ENCODE data around the gene LRP11.
"Not testable (repeated sequence)": the region's sequence is repeated elsewhere in the genome, so short reads cannot be mapped to it uniquely, and the experiment has no call there.

The LRP11 gene

GRCh38 chr6:149869275-149869892 is 5.2 kb upstream of the LRP11 start:
- no peak for DNase-seq (ENCODE audit: low read depth in 2 of 2)

GRCh38 chr6:149867876-149868640 is 3.9 kb upstream of the LRP11 start:
- no peak for DNase-seq (ENCODE audit: low read depth in 2 of 2)

GRCh38 chr6:149864578-149865535 is 698 bp upstream of the LRP11 start:
- DNase-seq (ENCODE audit: low read depth in 2 of 2) = no peak

- no peak for DNase-seq (ENCODE audit: low read depth in 2 of 2)
These were observed 1.0 kb downstream of the LRP11 start for GRCh38 chr6:149862922-149863697.

GRCh38 chr6:149862424-149862738 is 1.8 kb downstream of the LRP11 start:
- not testable (repeated sequence) for DNase-seq (ENCODE audit: low read depth in 2 of 2)

- DNase-seq (ENCODE audit: low read depth in 2 of 2) = no peak
These were observed 2.3 kb downstream of the LRP11 start for GRCh38 chr6:149861603-149862423.

- no peak for DNase-seq (ENCODE audit: low read depth in 2 of 2)
These were observed 3.1 kb downstream of the LRP11 start for GRCh38 chr6:149860834-149861602.

GRCh38 chr6:149860513-149860833 is 3.7 kb downstream of the LRP11 start:
- no peak for DNase-seq (ENCODE audit: low read depth in 2 of 2)

GRCh38 chr6:149859938-149860337 is 4.2 kb downstream of the LRP11 start:
- no peak for DNase-seq (ENCODE audit: low read depth in 2 of 2)

- no peak for DNase-seq (ENCODE audit: low read depth in 2 of 2)
These were observed 4.8 kb downstream of the LRP11 start for GRCh38 chr6:149859368-149859767.

- DNase-seq (ENCODE audit: low read depth in 2 of 2) = no peak
These were observed 6.6 kb downstream of the LRP11 start for GRCh38 chr6:149857541-149857940.

GRCh38 chr6:149856256-149856994 is 7.7 kb downstream of the LRP11 start:
- DNase-seq (ENCODE audit: low read depth in 2 of 2) = no peak

- no peak for DNase-seq (ENCODE audit: low read depth in 2 of 2)
These were observed 8.4 kb downstream of the LRP11 start for GRCh38 chr6:149855741-149856140.

GRCh38 chr6:149855040-149855654 is 9.0 kb downstream of the LRP11 start:
- no peak for DNase-seq (ENCODE audit: low read depth in 2 of 2)

GRCh38 chr6:149854532-149854931 is 9.6 kb downstream of the LRP11 start:
- DNase-seq (ENCODE audit: low read depth in 2 of 2) = no peak

- DNase-seq (ENCODE audit: low read depth in 2 of 2) = not testable (repeated sequence)
These were observed 10.1 kb downstream of the LRP11 start for GRCh38 chr6:149854017-149854416.

- no peak for DNase-seq (ENCODE audit: low read depth in 2 of 2)
These were observed 11.3 kb downstream of the LRP11 start for GRCh38 chr6:149852881-149853280.

- DNase-seq (ENCODE audit: low read depth in 2 of 2) = no peak
These were observed 12.0 kb downstream of the LRP11 start for GRCh38 chr6:149852180-149852579.

Data from activated CD8-positive, alpha-beta memory T cell treated with anti-CD3 and anti-CD28 coated beads for 4 hours (primary cell).